ENCODE results near the gene HOXA1. TPM values are rescaled to one million over a fixed set of nuclear protein-coding genes. Genes with fewer than 3 reads are reported as not detected.

The HOXA1 gene
- polyA plus RNA-seq, result 1 to 10 TPM in 1 of 4 donors, under 1 TPM in 2, not detected in 1; 0.49 to 4.5 (median 0.81) TPM
- long read RNA-seq, donor 1, result 0 reads
- long read RNA-seq, donor 2, result 0 reads
- long read RNA-seq, donor 3, partial matches to known transcripts, result 0 of 1 reads
- long read RNA-seq, donor 3, other reads (novel, unspliced or antisense), result 0 of 1 reads
- long read RNA-seq, donor 4, result 0 reads
- long read RNA-seq, donor 5, result 0 reads
- long read RNA-seq, donor 6, result 0 reads
- long read RNA-seq, donor 7, result 0 reads
- long read RNA-seq, donor 8, result 0 reads
- long read RNA-seq, donor 9, result 0 reads
- long read RNA-seq, donor 10, partial matches to known transcripts, result 19 of 21 reads
- long read RNA-seq, donor 10, other reads (novel, unspliced or antisense), result 0 of 21 reads

GRCh38 chr7:27095897-27096767 is at the start of gene HOXA1:
HOXA1 (minus strand) TSS chr7:27096000; CDS start chr7:27095912, 88 bp downstream.
- peak within 1 kb of the TSS; percentile 78 to 98 (median 81) for H3K4me3 ChIP-seq (ENCODE audit: low read depth in 1 of 3, low read length in 3 of 3)
- DNase-seq, result peak; percentile 52 to 92
- 0 to 1% (median 0%) methylated on average over 60 to 68 of the region's 68 CpGs for WGBS, 3 donors
- H3K4me1 ChIP-seq (ENCODE audit: control insufficient read depth in 3 of 3, insufficient read depth in 2 of 3, low read depth in 1 of 3, low read length in 2 of 3), result peaks cover 0 to 10% (median 2%) of the 10 kb centered on the region in 3 donors
- peak within 1 kb of the TSS; percentile 14 to 92 (median 84) for H3K27ac ChIP-seq (ENCODE audit: low read depth in 1 of 3, low read length in 2 of 3)
- peaks cover 0 to 12% (median 0%) of the 10 kb centered on the region in 3 donors for H3K36me3 ChIP-seq (ENCODE audit: control insufficient read depth in 3 of 3, insufficient read depth in 2 of 3, low read depth in 1 of 3, low read length in 3 of 3)
- peaks cover 3 to 78% (median 8%) of the 10 kb centered on the region in 3 donors for H3K27me3 ChIP-seq (ENCODE audit: control insufficient read depth in 3 of 3, insufficient read depth in 3 of 3, low read length in 3 of 3)
- no peak for FAIRE-seq
- H3K9me3 ChIP-seq (ENCODE audit: control insufficient read depth in 2 of 2, insufficient read depth in 1 of 2, low read depth in 1 of 2, low read length in 1 of 2), result no peaks in the 10 kb centered on the region

GRCh38 chr7:27145165-27145913 is 49.5 kb upstream of the HOXA1 start:
- H3K4me3 ChIP-seq (ENCODE audit: low read depth in 1 of 3, low read length in 3 of 3), result peak overlapping the region in 1 of 3 donors; percentile 29
- H3K27me3 ChIP-seq (ENCODE audit: control insufficient read depth in 3 of 3, insufficient read depth in 3 of 3, low read length in 3 of 3), result peaks cover 9 to 78% (median 13%) of the 10 kb centered on the region in 3 donors
- DNase-seq (no peak), FAIRE-seq (no peak)
- H3K36me3 ChIP-seq (ENCODE audit: control insufficient read depth in 3 of 3, insufficient read depth in 2 of 3, low read depth in 1 of 3, low read length in 3 of 3), result peaks cover 0 to 38% (median 0%) of the 10 kb centered on the region in 3 donors
- peak overlapping the region in 2 of 3 donors; percentile 52 to 62 for H3K27ac ChIP-seq (ENCODE audit: low read depth in 1 of 3, low read length in 2 of 3)
- H3K4me1 ChIP-seq (ENCODE audit: control insufficient read depth in 3 of 3, insufficient read depth in 2 of 3, low read depth in 1 of 3, low read length in 2 of 3), result peaks cover 0 to 42% (median 0%) of the 10 kb centered on the region in 3 donors
- 29 to 67% (median 47%) methylated on average over 47 of the region's 47 CpGs for WGBS, 3 donors
- H3K9me3 ChIP-seq (ENCODE audit: control insufficient read depth in 2 of 2, insufficient read depth in 1 of 2, low read depth in 1 of 2, low read length in 1 of 2), result no peaks in the 10 kb centered on the region

GRCh38 chr7:27144781-27145164 is 49.0 kb upstream of the HOXA1 start:
- peaks cover 0 to 41% (median 2%) of the 10 kb centered on the region in 3 donors for H3K4me1 ChIP-seq (ENCODE audit: control insufficient read depth in 3 of 3, insufficient read depth in 2 of 3, low read depth in 1 of 3, low read length in 2 of 3)
- H3K36me3 ChIP-seq (ENCODE audit: control insufficient read depth in 3 of 3, insufficient read depth in 2 of 3, low read depth in 1 of 3, low read length in 3 of 3), result peaks cover 0 to 35% (median 0%) of the 10 kb centered on the region in 3 donors
- no peak for FAIRE-seq
- H3K27me3 ChIP-seq (ENCODE audit: control insufficient read depth in 3 of 3, insufficient read depth in 3 of 3, low read length in 3 of 3), result peaks cover 9 to 72% (median 13%) of the 10 kb centered on the region in 3 donors
- H3K9me3 ChIP-seq (ENCODE audit: control insufficient read depth in 2 of 2, insufficient read depth in 1 of 2, low read depth in 1 of 2, low read length in 1 of 2), result no peaks in the 10 kb centered on the region
- H3K4me3 ChIP-seq (ENCODE audit: low read depth in 1 of 3, low read length in 3 of 3), result peak overlapping the region in 1 of 3 donors; percentile 29
- 7 to 47% (median 32%) methylated on average over 30 to 31 of the region's 31 CpGs for WGBS, 3 donors
- DNase-seq, result no peak
- peak overlapping the region in 2 of 3 donors; percentile 52 to 62 for H3K27ac ChIP-seq (ENCODE audit: low read depth in 1 of 3, low read length in 2 of 3)

- H3K27ac ChIP-seq (ENCODE audit: low read depth in 1 of 3, low read length in 2 of 3), result peak overlapping the region in 2 of 3 donors; percentile 55 to 62
These were observed 48.4 kb upstream of the HOXA1 start for GRCh38 chr7:27143950-27144780.

GRCh38 chr7:27143023-27143949 is 47.5 kb upstream of the HOXA1 start, which contains the start of gene HOXA5:
HOXA5 (minus strand) TSS chr7:27143681; CDS start chr7:27143607, 74 bp downstream.
- Histone ChIP-seq H3K27me3 (ENCODE audit: control insufficient read depth in 3 of 3, insufficient read depth in 3 of 3, low read length in 3 of 3) (peaks cover 9 to 59% (median 13%) of the 10 kb centered on the region in 3 donors), H3K4me3 (ENCODE audit: low read depth in 1 of 3, low read length in 3 of 3) (peak within 1 kb of the TSS; percentile 42 to 64 (median 46)), H3K9me3 (ENCODE audit: control insufficient read depth in 2 of 2, insufficient read depth in 1 of 2, low read depth in 1 of 2, low read length in 1 of 2) (no peaks in the 10 kb centered on the region), H3K4me1 (ENCODE audit: control insufficient read depth in 3 of 3, insufficient read depth in 2 of 3, low read depth in 1 of 3, low read length in 2 of 3) (peaks cover 0 to 45% (median 2%) of the 10 kb centered on the region in 3 donors), H3K36me3 (ENCODE audit: control insufficient read depth in 3 of 3, insufficient read depth in 2 of 3, low read depth in 1 of 3, low read length in 3 of 3) (peaks cover 0 to 35% (median 0%) of the 10 kb centered on the region in 3 donors), H3K27ac (ENCODE audit: low read depth in 1 of 3, low read length in 2 of 3) (peak within 1 kb of the TSS in 2 of 3 donors; percentile 75 to 94)
- 14 to 31% (median 24%) methylated on average over 65 to 86 of the region's 86 CpGs for WGBS, 3 donors
- no peak for FAIRE-seq
- peak; percentile 35 to 89 for DNase-seq

More at GRCh38 chr7:27143950-27144780, 48.4 kb upstream of the HOXA1 start:
- peak in 1 of 2 donors; percentile 66 for DNase-seq
- Histone ChIP-seq H3K4me3 (ENCODE audit: low read depth in 1 of 3, low read length in 3 of 3) (peak overlapping the region in 2 of 3 donors; percentile 29 to 46), H3K4me1 (ENCODE audit: control insufficient read depth in 3 of 3, insufficient read depth in 2 of 3, low read depth in 1 of 3, low read length in 2 of 3) (peaks cover 0 to 41% (median 2%) of the 10 kb centered on the region in 3 donors), H3K27me3 (ENCODE audit: control insufficient read depth in 3 of 3, insufficient read depth in 3 of 3, low read length in 3 of 3) (peaks cover 9 to 68% (median 13%) of the 10 kb centered on the region in 3 donors), H3K9me3 (ENCODE audit: control insufficient read depth in 2 of 2, insufficient read depth in 1 of 2, low read depth in 1 of 2, low read length in 1 of 2) (no peaks in the 10 kb centered on the region), H3K36me3 (ENCODE audit: control insufficient read depth in 3 of 3, insufficient read depth in 2 of 3, low read depth in 1 of 3, low read length in 3 of 3) (peaks cover 0 to 35% (median 0%) of the 10 kb centered on the region in 3 donors)
- no peak for FAIRE-seq
- 14 to 45% (median 39%) methylated on average over 40 of the region's 40 CpGs for WGBS, 3 donors

- Histone ChIP-seq H3K27me3 (ENCODE audit: control insufficient read depth in 3 of 3, insufficient read depth in 3 of 3, low read length in 3 of 3) (peaks cover 9 to 52% (median 13%) of the 10 kb centered on the region in 3 donors), H3K9me3 (ENCODE audit: control insufficient read depth in 2 of 2, insufficient read depth in 1 of 2, low read depth in 1 of 2, low read length in 1 of 2) (no peaks in the 10 kb centered on the region), H3K27ac (ENCODE audit: low read depth in 1 of 3, low read length in 2 of 3) (peak overlapping the region in 2 of 3 donors; percentile 75 to 94), H3K4me3 (ENCODE audit: low read depth in 1 of 3, low read length in 3 of 3) (peak overlapping the region; percentile 42 to 64 (median 46)), H3K36me3 (ENCODE audit: control insufficient read depth in 3 of 3, insufficient read depth in 2 of 3, low read depth in 1 of 3, low read length in 3 of 3) (peaks cover 0 to 35% (median 0%) of the 10 kb centered on the region in 3 donors), H3K4me1 (ENCODE audit: control insufficient read depth in 3 of 3, insufficient read depth in 2 of 3, low read depth in 1 of 3, low read length in 2 of 3) (peaks cover 0 to 43% (median 2%) of the 10 kb centered on the region in 3 donors)
- FAIRE-seq (no peak), DNase-seq (no peak)
- WGBS, 3 donors, result 14 to 20% (median 17%) methylated on average over 28 to 29 of the region's 29 CpGs
These were observed 46.8 kb upstream of the HOXA1 start for GRCh38 chr7:27142580-27143022.

Data from small intestine (tissue), 16 donors.